Measurements from ENCODE around the gene SPRY4.

DNA sequence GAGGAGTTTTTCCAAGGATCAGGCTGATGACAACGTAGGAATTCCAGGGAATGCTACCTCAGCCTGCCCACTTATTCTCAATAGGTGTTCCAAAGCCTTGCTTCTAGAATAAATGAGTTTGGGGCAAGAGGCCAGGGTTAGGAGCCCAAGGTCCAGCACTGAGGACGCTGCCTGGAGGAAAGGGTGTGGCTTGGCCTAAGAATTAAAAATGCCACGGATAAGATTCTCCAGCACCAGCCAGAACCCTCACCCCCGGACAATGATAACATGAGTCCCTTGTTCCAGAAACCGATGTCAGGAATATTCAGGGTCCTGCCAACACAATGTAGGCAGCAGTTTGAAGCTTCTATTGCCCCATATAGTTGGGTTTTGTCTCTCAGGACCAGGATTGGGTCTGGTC, 7.6 kb downstream of the SPRY4 start:
- TF ChIP-seq, protein P1, sequence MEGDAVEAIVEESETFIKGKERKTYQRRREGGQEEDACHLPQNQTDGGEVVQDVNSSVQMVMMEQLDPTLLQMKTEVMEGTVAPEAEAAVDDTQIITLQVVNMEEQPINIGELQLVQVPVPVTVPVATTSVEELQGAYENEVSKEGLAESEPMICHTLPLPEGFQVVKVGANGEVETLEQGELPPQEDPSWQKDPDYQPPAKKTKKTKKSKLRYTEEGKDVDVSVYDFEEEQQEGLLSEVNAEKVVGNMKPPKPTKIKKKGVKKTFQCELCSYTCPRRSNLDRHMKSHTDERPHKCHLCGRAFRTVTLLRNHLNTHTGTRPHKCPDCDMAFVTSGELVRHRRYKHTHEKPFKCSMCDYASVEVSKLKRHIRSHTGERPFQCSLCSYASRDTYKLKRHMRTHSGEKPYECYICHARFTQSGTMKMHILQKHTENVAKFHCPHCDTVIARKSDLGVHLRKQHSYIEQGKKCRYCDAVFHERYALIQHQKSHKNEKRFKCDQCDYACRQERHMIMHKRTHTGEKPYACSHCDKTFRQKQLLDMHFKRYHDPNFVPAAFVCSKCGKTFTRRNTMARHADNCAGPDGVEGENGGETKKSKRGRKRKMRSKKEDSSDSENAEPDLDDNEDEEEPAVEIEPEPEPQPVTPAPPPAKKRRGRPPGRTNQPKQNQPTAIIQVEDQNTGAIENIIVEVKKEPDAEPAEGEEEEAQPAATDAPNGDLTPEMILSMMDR (IDR thresholded peaks at IDR 0.05), result no peak
- TF ChIP-seq TCF7L2 (IDR thresholded peaks at IDR 0.05; ENCODE audit: low read depth, low read length), result no peak
- TF ChIP-seq POLR2AphosphoS5 (IDR thresholded peaks at IDR 0.05; ENCODE audit: low read depth, low read length), result no peak
- no peak for TF ChIP-seq SIN3A (IDR thresholded peaks at IDR 0.05; ENCODE audit: borderline replicate concordance, insufficient read depth, low read depth, low read length)
- TF ChIP-seq, protein P2, sequence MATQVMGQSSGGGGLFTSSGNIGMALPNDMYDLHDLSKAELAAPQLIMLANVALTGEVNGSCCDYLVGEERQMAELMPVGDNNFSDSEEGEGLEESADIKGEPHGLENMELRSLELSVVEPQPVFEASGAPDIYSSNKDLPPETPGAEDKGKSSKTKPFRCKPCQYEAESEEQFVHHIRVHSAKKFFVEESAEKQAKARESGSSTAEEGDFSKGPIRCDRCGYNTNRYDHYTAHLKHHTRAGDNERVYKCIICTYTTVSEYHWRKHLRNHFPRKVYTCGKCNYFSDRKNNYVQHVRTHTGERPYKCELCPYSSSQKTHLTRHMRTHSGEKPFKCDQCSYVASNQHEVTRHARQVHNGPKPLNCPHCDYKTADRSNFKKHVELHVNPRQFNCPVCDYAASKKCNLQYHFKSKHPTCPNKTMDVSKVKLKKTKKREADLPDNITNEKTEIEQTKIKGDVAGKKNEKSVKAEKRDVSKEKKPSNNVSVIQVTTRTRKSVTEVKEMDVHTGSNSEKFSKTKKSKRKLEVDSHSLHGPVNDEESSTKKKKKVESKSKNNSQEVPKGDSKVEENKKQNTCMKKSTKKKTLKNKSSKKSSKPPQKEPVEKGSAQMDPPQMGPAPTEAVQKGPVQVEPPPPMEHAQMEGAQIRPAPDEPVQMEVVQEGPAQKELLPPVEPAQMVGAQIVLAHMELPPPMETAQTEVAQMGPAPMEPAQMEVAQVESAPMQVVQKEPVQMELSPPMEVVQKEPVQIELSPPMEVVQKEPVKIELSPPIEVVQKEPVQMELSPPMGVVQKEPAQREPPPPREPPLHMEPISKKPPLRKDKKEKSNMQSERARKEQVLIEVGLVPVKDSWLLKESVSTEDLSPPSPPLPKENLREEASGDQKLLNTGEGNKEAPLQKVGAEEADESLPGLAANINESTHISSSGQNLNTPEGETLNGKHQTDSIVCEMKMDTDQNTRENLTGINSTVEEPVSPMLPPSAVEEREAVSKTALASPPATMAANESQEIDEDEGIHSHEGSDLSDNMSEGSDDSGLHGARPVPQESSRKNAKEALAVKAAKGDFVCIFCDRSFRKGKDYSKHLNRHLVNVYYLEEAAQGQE (IDR thresholded peaks at IDR 0.05; ENCODE audit: insufficient read depth in 1 of 2, low read depth in 2 of 2, low read length in 1 of 2), result no peak

Data from Panc1 (cell line).